DMS53 treated with DMSO at 0.1 percent for 48 hours (cell line): Measurements from ENCODE around the gene CYTH1.
A peak's percentile ranks its signal among the peaks of the same experiment; 100 is the strongest.
"Not testable (repeated sequence)": the region's sequence is repeated elsewhere in the genome, so short reads cannot be mapped to it uniquely, and the experiment has no call there.

ENCODE experiments used
- DNase-seq: peaks from one replicate; lab custom pipeline; 2025; ENCODE audit not compliant: unreplicated experiment; lab: John Stamatoyannopoulos, UW

CYTH1 gene

DNA sequence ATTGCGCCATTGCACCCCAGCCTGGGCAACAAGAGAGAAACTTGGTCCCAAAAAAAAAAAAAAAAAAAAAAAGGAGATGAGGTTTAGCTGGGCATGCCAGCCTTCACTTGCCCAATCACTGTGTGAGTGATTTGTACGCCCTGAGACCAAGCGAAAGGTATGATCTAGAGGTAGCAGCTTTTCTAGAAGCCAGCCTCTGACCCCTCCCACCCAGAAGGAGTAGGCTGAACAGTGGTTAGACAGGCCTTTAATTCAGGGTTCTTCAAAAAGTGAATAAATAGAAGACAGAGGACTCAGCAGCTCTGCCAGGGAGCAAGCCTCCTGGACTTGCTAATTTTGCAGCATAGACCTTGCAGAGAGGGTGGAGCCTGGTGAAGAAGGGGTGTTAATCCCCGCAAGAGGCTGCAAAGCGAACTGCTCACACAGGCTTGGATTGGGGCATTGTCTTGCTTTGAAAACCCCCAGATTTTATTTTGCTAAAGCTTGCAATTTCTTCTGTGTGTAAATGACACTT is 7.1 kb upstream of the CYTH1 start:
- DNase-seq = no peak

GRCh38 chr17:78788451-78788850 is 6.4 kb upstream of the CYTH1 start:
- DNase-seq = no peak

DNA sequence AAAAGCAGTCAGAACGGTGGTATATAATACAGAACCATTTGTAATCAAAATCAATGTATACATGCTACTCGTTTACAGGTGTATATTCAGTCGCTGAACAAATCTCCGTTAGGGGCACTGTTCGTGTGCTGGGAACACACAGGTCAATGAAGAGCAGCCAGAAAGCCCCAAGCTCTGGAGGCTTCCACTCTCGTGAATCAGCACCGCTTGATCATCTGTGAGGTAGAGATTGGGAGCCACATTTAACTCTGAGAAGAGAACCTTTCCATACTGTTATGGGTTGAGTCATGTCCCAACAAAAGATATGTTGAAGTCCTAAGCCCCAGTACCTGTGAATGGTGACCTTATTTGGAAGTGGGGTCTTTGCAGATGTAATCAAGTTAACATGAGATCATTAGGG is 5.4 kb upstream of the CYTH1 start:
- no peak for DNase-seq

- DNase-seq = no peak
Observed at GRCh38 chr17:78785663-78786057, 3.6 kb upstream of the CYTH1 start.

DNA sequence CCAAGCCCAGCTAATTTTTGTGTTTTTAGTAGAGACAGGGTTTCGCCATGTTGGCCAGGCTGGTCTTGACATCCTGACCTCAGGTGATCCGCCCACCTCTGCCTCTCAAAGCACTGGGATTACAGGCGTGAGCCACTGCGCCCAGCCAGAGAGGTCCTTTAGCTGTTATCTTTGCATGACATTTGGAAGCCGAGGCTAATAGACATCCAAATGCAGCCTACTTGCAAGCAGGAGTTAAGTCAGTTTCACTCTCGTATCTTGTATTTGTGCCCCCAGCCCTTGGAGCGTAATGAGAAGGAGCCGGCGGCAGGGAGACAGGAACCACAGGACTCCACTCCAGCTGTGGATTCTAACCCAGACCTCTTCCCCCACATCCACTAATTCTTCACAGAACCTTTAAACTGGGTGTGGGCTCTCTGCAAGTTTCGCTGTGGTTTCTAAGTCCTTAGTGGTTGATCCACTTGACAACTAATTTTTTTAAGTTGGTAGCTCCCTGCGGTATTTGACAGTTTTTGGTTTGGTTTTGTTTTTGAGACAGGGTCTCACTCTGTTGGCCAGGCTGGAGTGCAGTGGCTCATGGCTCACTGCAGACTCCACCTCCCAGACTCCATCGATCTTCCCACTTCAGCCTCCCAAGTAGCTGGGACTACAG is 3.1 kb upstream of the CYTH1 start:
- DNase-seq = no peak

- DNase-seq = no peak
Observed at GRCh38 chr17:78784352-78784751, 2.3 kb upstream of the CYTH1 start.

GRCh38 chr17:78783711-78784324 is 1.7 kb upstream of the CYTH1 start:
- no peak for DNase-seq

- peak; percentile 19 for DNase-seq
Observed at GRCh38 chr17:78781104-78781892, 775 bp downstream of the CYTH1 start.

DNA sequence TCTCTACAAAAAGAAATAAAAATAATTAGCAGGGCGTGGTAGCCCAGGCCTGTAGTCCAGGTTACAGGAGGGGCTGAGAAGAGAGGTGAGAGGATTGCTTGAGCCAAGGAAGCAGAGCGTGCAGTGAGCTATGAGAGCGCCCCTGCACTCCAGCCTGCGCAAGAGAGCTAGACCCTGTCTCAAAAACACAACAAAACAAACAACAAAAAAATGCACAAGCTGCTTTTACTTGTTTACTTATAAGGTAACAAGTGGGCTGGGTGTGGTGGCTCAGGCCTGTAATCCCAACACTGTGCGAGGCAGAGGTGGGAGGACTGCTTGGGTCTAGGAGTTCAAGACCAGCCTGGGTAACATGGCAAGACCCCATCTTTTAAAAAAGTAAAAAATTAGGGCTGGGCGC is 1.7 kb downstream of the CYTH1 start:
- DNase-seq = no peak

GRCh38 chr17:78779850-78780249 is 2.2 kb downstream of the CYTH1 start:
- DNase-seq = peak; percentile 44

GRCh38 chr17:78779286-78779651 is 2.8 kb downstream of the CYTH1 start:
- not testable (repeated sequence) for DNase-seq

DNA sequence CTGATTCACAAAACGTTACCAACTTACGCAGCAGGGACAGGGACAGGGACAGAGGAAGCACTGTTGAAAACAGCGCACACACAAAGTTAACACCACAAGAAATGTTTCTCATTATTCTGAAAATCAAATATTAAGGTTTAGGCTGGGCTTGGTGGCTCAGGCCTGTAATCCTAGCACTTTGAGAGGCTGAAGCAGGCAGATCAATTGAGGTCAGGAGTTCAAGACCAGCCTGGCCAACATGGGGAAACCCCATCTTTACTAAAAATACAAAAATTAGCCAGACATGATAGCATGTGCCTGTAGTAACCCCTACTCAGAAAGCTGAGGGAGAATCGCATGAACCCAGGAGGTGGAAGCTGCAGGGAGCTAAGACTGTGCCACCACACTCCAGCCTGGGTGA is 4.2 kb downstream of the CYTH1 start:
- no peak for DNase-seq

DNA sequence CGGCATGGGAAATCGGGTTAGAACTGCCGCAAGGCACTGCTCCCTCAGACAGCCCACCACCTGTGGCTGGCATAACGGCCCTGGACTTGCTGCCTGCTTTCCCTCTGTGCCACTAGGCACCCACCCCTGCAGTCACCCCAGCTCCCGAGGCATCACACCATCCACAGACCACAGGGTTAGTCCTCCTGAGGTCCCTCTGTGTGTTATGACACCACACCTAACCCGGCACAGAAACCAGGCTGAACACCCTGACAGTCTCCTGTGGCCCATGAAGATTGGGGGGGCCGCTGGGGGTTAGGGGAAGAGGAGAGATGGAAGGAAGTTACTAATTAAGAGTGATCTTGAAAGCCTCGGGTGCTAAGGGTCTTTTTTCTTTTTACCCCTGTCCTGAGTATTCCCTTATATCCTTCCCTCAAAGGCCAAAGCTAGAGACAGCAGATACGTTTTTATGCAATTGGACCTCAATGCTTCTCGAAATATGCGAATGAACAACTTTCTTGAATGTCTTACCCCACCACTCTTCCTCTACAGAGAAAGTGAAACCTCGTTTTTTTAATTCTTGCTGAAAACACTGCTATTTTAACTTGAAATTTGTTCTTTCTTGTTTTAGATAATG is 7.0 kb downstream of the CYTH1 start:
- DNase-seq = no peak

DNA sequence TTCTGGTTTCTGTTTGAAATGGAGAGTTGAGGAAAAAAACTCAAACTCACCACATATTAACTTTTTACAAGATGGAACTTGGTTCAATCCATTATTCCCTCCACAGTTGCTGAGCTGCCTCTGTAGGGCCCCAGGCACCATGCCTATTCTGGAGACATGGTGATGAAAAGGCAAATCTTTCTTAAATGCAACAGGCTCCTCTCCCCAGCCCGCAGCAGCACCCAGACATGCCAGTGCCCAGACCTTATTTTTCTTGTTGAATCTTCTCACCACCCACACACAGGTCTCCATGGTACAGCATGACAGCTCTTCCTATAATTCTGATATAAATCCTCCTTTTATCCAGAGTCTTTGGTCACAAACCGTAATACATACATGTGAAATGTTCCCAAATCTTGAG is 7.6 kb downstream of the CYTH1 start:
- DNase-seq = no peak

- DNase-seq = no peak
Observed at GRCh38 chr17:78771758-78772382, 10.2 kb downstream of the CYTH1 start.

GRCh38 chr17:78769196-78769773 is 12.8 kb downstream of the CYTH1 start:
- no peak for DNase-seq

GRCh38 chr17:78767806-78768205 is 14.3 kb downstream of the CYTH1 start:
- no peak for DNase-seq

DNA sequence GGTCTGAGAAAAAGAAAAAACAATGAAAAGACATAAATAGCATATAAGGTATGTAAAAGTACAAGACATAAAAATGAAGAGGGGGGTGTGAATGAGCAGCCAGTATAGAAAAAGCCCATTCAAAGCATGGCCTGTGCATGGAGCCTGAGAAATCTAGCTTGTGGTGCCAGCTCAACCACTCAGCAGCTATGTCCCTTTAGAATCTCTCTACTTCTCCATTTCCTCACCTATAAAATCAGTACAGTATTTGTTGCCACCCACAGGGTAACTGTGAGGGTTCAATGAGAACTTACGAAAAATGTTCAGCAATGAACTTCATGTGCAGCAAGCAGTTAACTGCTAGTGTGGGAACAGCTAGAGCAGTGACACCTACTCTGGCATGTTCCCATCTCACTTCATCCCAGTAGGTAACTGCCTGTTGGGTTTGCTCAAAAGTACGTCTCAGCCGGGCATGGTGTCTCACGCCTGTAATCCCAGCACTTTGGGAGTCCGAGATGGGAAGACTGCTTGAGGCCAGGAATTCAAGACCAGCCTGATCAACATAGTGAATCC is 15.3 kb downstream of the CYTH1 start:
- no peak for DNase-seq

- no peak for DNase-seq
Observed at GRCh38 chr17:78766225-78766624, 15.8 kb downstream of the CYTH1 start.

- DNase-seq = no peak
Observed at GRCh38 chr17:78765821-78766220, 16.3 kb downstream of the CYTH1 start.

DNA sequence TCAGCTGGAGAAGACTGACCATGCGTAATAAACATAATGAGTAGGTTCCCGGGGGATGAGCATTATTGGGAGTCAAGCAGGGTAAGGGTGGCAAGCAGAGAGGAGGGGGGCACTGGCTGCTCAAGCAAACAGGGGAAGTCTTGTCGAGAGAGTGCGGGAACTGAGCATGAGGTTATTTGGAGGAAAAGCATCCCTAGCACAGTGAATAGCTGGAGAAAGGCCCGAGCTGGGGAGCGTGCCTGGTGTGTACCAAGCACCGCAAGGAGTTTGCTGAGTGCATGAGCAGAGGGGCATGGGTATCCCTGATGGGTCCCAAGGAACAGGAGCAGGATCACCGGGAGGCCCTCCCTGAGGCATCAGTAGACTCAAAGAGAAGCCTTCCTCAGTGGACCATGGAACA is 17.2 kb downstream of the CYTH1 start:
- DNase-seq = no peak
